Karpas-422 (cell line): ENCODE measurements around the gene RPL3. TPM values are rescaled to one million over a fixed set of nuclear protein-coding genes. Genes with fewer than 3 reads are reported as not detected.
"Not testable (repeated sequence)": the region's sequence is repeated elsewhere in the genome, so short reads cannot be mapped to it uniquely, and the experiment has no call there.

Source experiments
- DNase-seq: peaks from one replicate; pipeline ENCODE4 v3.0.0-alpha.2; 2015
- H2AFZ ChIP-seq: fragments of 200-600 bp; sonication (generic); 2 replicates; pipeline ENCODE4 v1.6.1; 2014; ENCODE audit warnings: antibody characterized with exemption, low read length, mixed read lengths
- H3K27ac ChIP-seq: fragments of 200-600 bp; sonication (generic); 2 replicates; pipeline ENCODE4 v1.5.1; 2014; ENCODE audit warnings: mild to moderate bottlenecking, low read length, moderate library complexity
- H3K27me3 ChIP-seq: fragments of 200-600 bp; sonication (generic); 2 replicates; pipeline ENCODE4 v1.6.1; 2014; ENCODE audit warnings: low read length, mixed read lengths
- H3K36me3 ChIP-seq: fragments of 200-600 bp; sonication (generic); 2 replicates; pipeline ENCODE4 v1.6.1; 2014; ENCODE audit warnings: low read length, mixed read lengths; ENCODE audit not compliant: insufficient read depth
- H3K4me1 ChIP-seq: fragments of 200-600 bp; sonication (generic); 2 replicates; pipeline ENCODE4 v1.6.1; 2014; ENCODE audit warnings: mild to moderate bottlenecking, low read length, mixed read lengths
- H3K4me2 ChIP-seq: fragments of 200-600 bp; sonication (generic); 2 replicates; pipeline ENCODE4 v1.6.1; 2014; ENCODE audit warnings: low read length, low read depth, mild to moderate bottlenecking; ENCODE audit not compliant: poor library complexity, severe bottlenecking
- H3K4me3 ChIP-seq: fragments of 200-600 bp; sonication (generic); 2 replicates; pipeline ENCODE4 v1.5.1; 2014; ENCODE audit warnings: mild to moderate bottlenecking, antibody characterized with exemption, low read length, mixed read lengths
- H3K79me2 ChIP-seq: fragments of 200-600 bp; sonication (generic); 2 replicates; pipeline ENCODE4 v1.6.1; 2014; ENCODE audit warnings: mild to moderate bottlenecking, low read length, mixed read lengths
- H3K9ac ChIP-seq: fragments of 200-600 bp; sonication (generic); 2 replicates; pipeline ENCODE4 v1.6.0; 2014; ENCODE audit warnings: low read length
- H3K9me2 ChIP-seq: fragments of 200-600 bp; sonication (generic), shearing (Covaris generic); replicated peaks from 2 replicates; pipeline ENCODE4 v1.6.0; 2014; ENCODE audit warnings: mild to moderate bottlenecking, low read length, moderate library complexity; ENCODE audit not compliant: insufficient read depth
- H3K9me3 ChIP-seq: fragments of 300-700, 200-600 bp; sonication (generic); 2 replicates; pipeline ENCODE4 v1.6.1; 2014; ENCODE audit warnings: low read length, mixed read lengths
- H4K20me1 ChIP-seq: fragments of 200-600 bp; sonication (generic); 2 replicates; pipeline ENCODE4 v1.6.1; 2014; ENCODE audit warnings: mild to moderate bottlenecking, antibody characterized with exemption, low read length, low read depth; ENCODE audit not compliant: insufficient read depth
- total RNA-seq: library from RNA; depleted of rRNA; stranded (reverse); fragments of >200 nt; shearing (Covaris generic); gene quantifications from 2 replicates; pipeline ENCODE4 v1.2.3, GENCODE V29; 2014; ENCODE audit warnings: low replicate concordance

The RPL3 gene
- total RNA-seq, 1 experiment from 2014 or later = 1,770 TPM

- peak; percentile 58 for DNase-seq
These were observed 30.7 kb upstream of the RPL3 start, which contains the start of gene SYNGR1 for GRCh38 chr22:39349967-39350726. TSS of gene SYNGR1 (plus strand) at chr22:39349991. CDS start at chr22:39350011, 20 bp downstream.

GRCh38 chr22:39349506-39349966, 30.1 kb upstream of the RPL3 start:
- DNase-seq = peak; percentile 88
- Histone ChIP-seq H3K9me2 (no peaks in the 10 kb centered on the region), H3K4me3 (peak overlapping the region; percentile 85), H3K36me3 (no peaks in the 10 kb centered on the region), H3K4me1 (peaks cover 46% of the 10 kb centered on the region), H3K4me2 (peak overlapping the region; percentile 69), H3K9me3 (no peaks in the 10 kb centered on the region), H3K27ac (peak overlapping the region; percentile 71), H4K20me1 (no peaks in the 10 kb centered on the region), H3K79me2 (peaks cover 44% of the 10 kb centered on the region), H3K27me3 (no peaks in the 10 kb centered on the region), H2AFZ (peak overlapping the region; percentile 96), H3K9ac (peak overlapping the region; percentile 83)

More at GRCh38 chr22:39349967-39350726, 30.7 kb upstream of the RPL3 start, which contains the start of gene SYNGR1:
- Histone ChIP-seq H2AFZ (peak within 1 kb of the TSS; percentile 96), H3K4me3 (peak within 1 kb of the TSS; percentile 85), H3K4me1 (peaks cover 51% of the 10 kb centered on the region), H3K27me3 (no peaks in the 10 kb centered on the region), H3K9ac (peak within 1 kb of the TSS; percentile 83), H3K4me2 (peak within 1 kb of the TSS; percentile 90), H3K9me3 (no peaks in the 10 kb centered on the region), H3K27ac (peak within 1 kb of the TSS; percentile 94), H4K20me1 (no peaks in the 10 kb centered on the region), H3K79me2 (peaks cover 50% of the 10 kb centered on the region), H3K9me2 (no peaks in the 10 kb centered on the region), H3K36me3 (no peaks in the 10 kb centered on the region)

GRCh38 chr22:39348909-39349505, 29.6 kb upstream of the RPL3 start:
- H3K9me3 ChIP-seq = no peaks in the 10 kb centered on the region
- peaks cover 46% of the 10 kb centered on the region for H3K4me1 ChIP-seq
- H3K79me2 ChIP-seq = peaks cover 39% of the 10 kb centered on the region
- no peaks in the 10 kb centered on the region for H4K20me1 ChIP-seq
- H3K9me2 ChIP-seq = no peaks in the 10 kb centered on the region
- no peaks in the 10 kb centered on the region for H3K36me3 ChIP-seq
- peak overlapping the region; percentile 83 for H3K9ac ChIP-seq
- peak overlapping the region; percentile 96 for H2AFZ ChIP-seq
- H3K4me3 ChIP-seq = peak overlapping the region; percentile 74
- peak overlapping the region; percentile 69 for H3K4me2 ChIP-seq
- peak overlapping the region; percentile 71 for H3K27ac ChIP-seq
- no peaks in the 10 kb centered on the region for H3K27me3 ChIP-seq
- DNase-seq = peak; percentile 77

DNA sequence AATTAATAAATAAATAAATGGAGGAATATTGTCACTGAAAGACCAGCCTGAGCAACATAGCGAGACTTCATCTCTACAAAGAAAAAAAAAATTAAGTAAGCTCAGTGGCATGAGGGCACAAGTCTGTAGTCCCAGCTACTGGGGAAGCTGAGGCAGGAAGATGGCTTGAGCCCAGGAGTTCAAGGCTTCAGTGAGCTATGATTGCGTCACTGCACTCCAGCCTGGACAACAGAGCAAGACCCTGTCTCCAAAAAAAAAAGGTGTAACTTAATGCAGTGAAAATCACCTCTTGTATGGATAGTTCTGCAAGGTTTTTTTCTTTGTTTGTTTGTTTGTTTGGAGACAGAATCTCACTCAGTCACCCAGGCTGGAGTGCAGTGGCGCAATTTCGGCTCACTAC, 25.8 kb upstream of the RPL3 start:
- no peak overlapping the region for H2AFZ ChIP-seq
- H3K27me3 ChIP-seq = no peaks in the 10 kb centered on the region
- no peaks in the 10 kb centered on the region for H3K9me3 ChIP-seq
- H3K4me2 ChIP-seq = no peak overlapping the region
- H3K79me2 ChIP-seq = peaks cover 1% of the 10 kb centered on the region
- H3K9ac ChIP-seq = no peak overlapping the region
- H3K36me3 ChIP-seq = no peaks in the 10 kb centered on the region
- H4K20me1 ChIP-seq = no peaks in the 10 kb centered on the region
- no peak for DNase-seq
- H3K27ac ChIP-seq = no peak overlapping the region
- H3K9me2 ChIP-seq = no peaks in the 10 kb centered on the region
- no peak overlapping the region for H3K4me3 ChIP-seq
- H3K4me1 ChIP-seq = peaks cover 28% of the 10 kb centered on the region

- Histone ChIP-seq H3K79me2 (no peaks in the 10 kb centered on the region), H3K27me3 (no peaks in the 10 kb centered on the region), H4K20me1 (no peaks in the 10 kb centered on the region), H3K4me2 (no peak overlapping the region), H2AFZ (no peak overlapping the region), H3K9ac (no peak overlapping the region), H3K4me1 (peaks cover 23% of the 10 kb centered on the region), H3K9me3 (no peaks in the 10 kb centered on the region), H3K36me3 (no peaks in the 10 kb centered on the region), H3K27ac (no peak overlapping the region), H3K9me2 (no peaks in the 10 kb centered on the region), H3K4me3 (no peak overlapping the region)
- DNase-seq = no peak
These were observed 24.6 kb upstream of the RPL3 start for GRCh38 chr22:39344046-39344390.

DNA sequence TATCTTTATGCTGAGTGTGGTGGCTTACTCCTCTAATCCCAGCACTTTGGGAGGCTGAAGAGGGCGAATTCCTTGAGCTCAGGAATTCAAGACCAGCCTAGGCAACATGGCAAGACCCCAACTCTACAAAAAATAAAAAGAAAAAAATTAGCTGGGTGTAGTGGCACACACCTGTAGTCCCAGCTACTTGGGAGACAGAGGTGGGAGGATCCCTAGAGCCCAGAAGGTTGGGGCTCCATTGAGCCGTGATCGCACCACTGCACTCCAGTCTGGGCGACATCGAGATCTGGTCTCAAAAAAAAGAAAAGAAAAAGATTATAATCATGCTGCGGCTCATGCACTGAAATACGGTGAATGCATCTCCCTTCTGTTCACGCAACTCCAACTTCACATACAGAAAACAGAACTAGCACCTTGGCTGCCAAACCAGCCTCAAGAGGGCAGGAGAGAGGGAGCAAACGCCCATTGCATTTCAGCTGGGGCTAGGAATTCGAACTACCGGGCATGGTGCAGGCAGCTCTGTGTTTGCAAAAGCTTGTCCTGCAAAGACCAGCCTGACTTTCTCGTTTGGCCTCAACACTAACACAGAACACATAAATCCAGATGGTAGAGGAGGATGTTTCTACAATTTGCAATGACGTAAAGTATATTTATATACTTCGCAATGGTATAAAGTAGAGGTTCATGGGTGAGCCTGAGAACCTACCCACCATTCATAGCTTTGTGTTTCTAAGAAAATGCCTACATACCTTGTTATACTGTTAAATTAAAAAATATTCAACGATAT, 24.0 kb upstream of the RPL3 start:
- H3K27me3 ChIP-seq = no peaks in the 10 kb centered on the region
- no peaks in the 10 kb centered on the region for H3K9me3 ChIP-seq
- H3K27ac ChIP-seq = no peak overlapping the region
- H2AFZ ChIP-seq = no peak overlapping the region
- H3K36me3 ChIP-seq = no peaks in the 10 kb centered on the region
- peak; percentile 87 for DNase-seq
- H3K4me3 ChIP-seq = no peak overlapping the region
- peak overlapping the region; percentile 16 for H3K4me2 ChIP-seq
- no peaks in the 10 kb centered on the region for H4K20me1 ChIP-seq
- no peaks in the 10 kb centered on the region for H3K9me2 ChIP-seq
- H3K79me2 ChIP-seq = no peaks in the 10 kb centered on the region
- H3K4me1 ChIP-seq = peaks cover 18% of the 10 kb centered on the region
- H3K9ac ChIP-seq = no peak overlapping the region

- DNase-seq = no peak
- Histone ChIP-seq H2AFZ (no peak overlapping the region), H3K79me2 (no peaks in the 10 kb centered on the region), H3K9me2 (no peaks in the 10 kb centered on the region), H3K4me1 (peaks cover 7% of the 10 kb centered on the region; the same call in 1 of the 2 replicates), H3K27ac (no peak overlapping the region), H3K9me3 (no peaks in the 10 kb centered on the region), H3K9ac (no peak overlapping the region), H3K4me3 (no peak overlapping the region), H3K36me3 (no peaks in the 10 kb centered on the region), H3K4me2 (no peak overlapping the region), H3K27me3 (no peaks in the 10 kb centered on the region), H4K20me1 (no peaks in the 10 kb centered on the region)
These were observed 21.8 kb upstream of the RPL3 start for GRCh38 chr22:39341179-39341578.

- H4K20me1 ChIP-seq, H3K79me2 ChIP-seq, H3K4me1 ChIP-seq, H3K27me3 ChIP-seq, DNase-seq, H3K36me3 ChIP-seq, H3K27ac ChIP-seq, H3K9ac ChIP-seq, H2AFZ ChIP-seq, H3K4me3 ChIP-seq, H3K9me3 ChIP-seq, H3K4me2 ChIP-seq, H3K9me2 ChIP-seq: not testable (repeated sequence)
These were observed 20.4 kb upstream of the RPL3 start for GRCh38 chr22:39339775-39340174.
